Stimulated activated CD8-positive, alpha-beta memory T cell treated with anti-CD3 and anti-CD28 coated beads, Interleukin-2, amount 100 ng/mL, for 1 hour (primary cell): ENCODE measurements around the gene KTN1.

Experiments used
- DNase-seq, 2 donors: peaks; one replicate each; pipeline ENCODE4 v3.0.0-alpha.2; 2020; ENCODE audit warnings: low read depth in 2 of 2

The KTN1 gene

GRCh38 chr14:55667801-55668200, 87.8 kb downstream of the KTN1 start:
- no peak for DNase-seq

DNA sequence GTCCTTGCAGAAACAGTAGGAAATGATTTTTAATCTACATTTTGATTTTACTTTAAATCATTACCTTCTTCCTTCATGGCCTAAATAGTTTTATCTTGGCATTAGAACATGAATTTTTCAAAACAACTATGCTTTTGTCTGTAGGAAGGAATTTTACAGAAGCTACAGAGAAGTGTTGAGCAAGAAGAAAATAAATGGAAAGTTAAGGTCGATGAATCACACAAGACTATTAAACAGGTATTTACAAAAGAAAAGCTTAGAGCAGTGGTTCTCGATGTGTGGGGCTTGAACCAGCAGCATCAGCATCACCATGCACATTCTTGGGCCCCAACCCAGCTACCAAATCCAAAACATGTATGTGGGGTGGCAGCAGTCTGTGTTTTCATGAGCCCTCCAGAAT, 91.6 kb downstream of the KTN1 start:
- DNase-seq = no peak

GRCh38 chr14:55673048-55673447, 93.0 kb downstream of the KTN1 start:
- no peak for DNase-seq

DNA sequence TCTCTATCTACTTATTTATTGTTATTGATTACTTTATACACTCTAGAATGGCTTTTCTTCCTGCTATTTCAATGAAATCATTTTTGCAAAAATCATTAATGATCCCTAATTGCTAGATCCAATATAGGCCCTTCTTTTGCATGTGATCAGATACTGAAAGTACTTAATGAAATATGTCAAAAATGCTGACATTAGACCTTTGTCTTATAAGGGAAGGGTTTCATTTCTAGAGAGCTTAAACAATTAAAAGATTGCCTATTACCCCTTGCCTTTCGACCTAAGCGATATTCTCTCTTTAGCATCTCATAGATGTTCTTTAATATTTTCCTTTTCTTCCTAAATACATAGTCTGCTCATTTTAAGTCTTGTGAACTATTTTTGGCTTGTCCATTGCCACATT, 101.1 kb downstream of the KTN1 start:
- no peak for DNase-seq

- DNase-seq = no peak
Measured at GRCh38 chr14:55684956-55685584, 105.1 kb downstream of the KTN1 start.

DNA sequence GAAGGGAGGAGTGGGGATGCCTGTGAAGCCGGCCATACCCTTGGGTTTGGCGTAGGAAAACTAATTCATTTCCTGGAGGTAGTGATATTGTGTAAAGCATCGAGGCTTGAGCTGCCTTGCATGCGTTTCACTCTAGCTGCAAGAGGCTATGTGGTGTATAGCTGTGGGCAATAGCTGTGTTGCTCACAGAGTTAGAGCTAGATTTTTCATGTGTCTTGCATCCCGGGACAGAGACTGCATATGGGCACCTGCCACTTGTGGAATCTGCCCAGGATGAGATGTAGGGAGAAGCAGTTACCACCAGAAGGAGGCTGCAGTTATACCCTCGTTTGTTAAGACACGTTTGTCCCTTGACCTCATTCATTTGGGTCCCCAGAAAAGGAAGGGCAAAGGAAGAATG, 106.7 kb downstream of the KTN1 start:
- DNase-seq = no peak

- DNase-seq = no peak
Measured at GRCh38 chr14:55688566-55688965, 108.6 kb downstream of the KTN1 start.

DNA sequence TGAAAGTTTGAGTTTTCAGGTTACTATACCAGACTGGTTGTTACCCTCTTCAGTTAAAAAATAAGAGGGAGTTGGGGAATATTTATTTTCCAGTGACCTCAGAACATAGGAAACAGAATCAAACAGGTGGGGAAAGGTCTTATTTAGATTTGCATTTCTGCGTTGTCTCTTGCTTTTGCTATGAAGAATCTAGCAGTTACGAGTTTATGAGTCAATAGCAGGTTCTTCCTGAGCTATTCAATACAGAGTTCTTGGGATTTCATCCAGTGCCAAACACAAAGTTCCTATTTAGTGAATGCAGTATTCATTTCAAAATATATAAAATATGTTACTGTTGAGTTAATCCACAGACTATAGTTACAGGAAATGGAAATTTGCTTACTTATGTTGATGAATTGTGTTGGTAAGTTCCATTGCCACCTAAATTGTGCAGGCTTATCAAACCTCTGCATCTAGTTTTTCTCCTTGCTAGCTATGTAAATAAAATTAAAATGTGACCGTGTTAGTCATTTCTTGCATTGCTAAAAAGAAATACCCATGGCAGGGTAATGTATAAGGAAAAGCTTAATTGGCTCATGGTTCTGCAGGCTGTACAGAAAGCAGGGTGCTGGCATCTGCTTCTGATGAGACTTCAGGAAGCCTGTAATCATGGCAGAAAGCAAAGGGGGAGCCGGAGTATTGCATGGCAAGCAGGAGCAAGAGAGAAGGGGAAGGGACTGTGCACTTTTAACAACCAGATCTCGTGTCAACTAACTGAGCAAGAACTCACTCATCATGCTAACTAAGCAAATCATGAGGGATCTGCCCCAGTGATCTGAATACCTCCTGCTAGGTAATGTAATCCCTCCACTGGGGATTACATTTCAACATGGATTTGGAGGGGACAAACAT, 110.2 kb downstream of the KTN1 start:
- no peak for DNase-seq

GRCh38 chr14:55691659-55692058, 111.7 kb downstream of the KTN1 start:
- no peak for DNase-seq

- DNase-seq = no peak
Measured at GRCh38 chr14:55693904-55694303, 113.9 kb downstream of the KTN1 start.

GRCh38 chr14:55697414-55697861, 117.4 kb downstream of the KTN1 start:
- DNase-seq = no peak

GRCh38 chr14:55698051-55698450, 118.0 kb downstream of the KTN1 start:
- no peak for DNase-seq

- no peak for DNase-seq
Measured at GRCh38 chr14:55699131-55700057, 119.4 kb downstream of the KTN1 start.

GRCh38 chr14:55701638-55702037, 121.6 kb downstream of the KTN1 start:
- DNase-seq = no peak

GRCh38 chr14:55702511-55702910, 122.5 kb downstream of the KTN1 start:
- no peak for DNase-seq

- no peak for DNase-seq
Measured at GRCh38 chr14:55704654-55705053, 124.6 kb downstream of the KTN1 start.

DNA sequence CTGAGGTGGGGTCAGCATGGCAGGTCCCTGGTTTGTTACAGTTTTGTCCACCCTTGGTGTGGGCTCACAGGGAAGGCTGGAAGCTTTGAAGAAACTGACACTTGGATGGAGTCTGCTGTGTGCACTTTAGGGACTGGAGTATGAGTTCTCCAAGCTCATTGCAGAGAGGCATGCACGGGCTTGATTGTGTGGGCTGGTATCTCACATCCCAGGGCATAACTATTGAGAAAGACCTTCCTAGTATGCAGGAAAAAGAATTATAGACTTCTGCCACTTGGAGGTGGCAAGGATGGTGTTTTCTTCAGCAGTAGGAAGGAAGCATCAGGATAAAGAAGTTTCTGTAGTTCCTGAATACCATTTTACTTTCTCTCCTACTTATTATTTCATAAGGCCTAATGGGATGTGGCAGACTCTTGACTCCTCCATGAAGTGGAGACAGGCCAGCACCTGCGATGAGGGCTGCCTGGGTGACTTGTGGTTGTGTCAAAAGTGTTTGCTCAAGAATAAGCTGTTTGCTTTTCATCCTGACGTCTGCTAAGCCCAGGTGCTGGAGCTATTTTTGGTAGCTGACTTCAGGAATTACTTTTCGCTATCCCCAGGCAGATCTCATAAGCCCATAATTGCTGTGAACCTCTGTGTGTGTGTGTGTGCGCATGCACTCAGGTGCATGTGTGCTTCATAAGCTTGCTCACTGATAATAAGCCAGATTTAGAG, 125.8 kb downstream of the KTN1 start:
- no peak for DNase-seq

- DNase-seq = no peak
Measured at GRCh38 chr14:55706365-55706684, 126.3 kb downstream of the KTN1 start.

DNA sequence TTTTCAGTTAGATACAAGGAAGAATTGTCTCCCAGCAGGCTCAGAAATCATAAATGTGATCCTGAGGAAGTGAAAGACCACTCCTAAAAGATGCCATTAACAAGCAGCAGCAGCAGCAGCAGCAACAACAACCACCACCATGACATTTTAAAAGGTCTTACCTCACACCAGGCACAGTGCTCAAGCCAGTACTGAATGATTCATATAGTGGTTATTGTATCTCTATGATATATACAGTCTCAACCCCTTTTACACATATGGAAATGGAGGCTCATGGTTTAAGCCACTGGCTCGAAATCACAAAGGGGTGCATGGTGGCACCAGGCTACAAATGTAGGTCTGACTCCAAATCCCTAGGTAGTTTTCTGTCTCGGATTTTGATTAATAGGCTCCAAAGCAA, 126.9 kb downstream of the KTN1 start:
- no peak for DNase-seq

GRCh38 chr14:55707365-55707804, 127.4 kb downstream of the KTN1 start:
- DNase-seq = no peak

DNA sequence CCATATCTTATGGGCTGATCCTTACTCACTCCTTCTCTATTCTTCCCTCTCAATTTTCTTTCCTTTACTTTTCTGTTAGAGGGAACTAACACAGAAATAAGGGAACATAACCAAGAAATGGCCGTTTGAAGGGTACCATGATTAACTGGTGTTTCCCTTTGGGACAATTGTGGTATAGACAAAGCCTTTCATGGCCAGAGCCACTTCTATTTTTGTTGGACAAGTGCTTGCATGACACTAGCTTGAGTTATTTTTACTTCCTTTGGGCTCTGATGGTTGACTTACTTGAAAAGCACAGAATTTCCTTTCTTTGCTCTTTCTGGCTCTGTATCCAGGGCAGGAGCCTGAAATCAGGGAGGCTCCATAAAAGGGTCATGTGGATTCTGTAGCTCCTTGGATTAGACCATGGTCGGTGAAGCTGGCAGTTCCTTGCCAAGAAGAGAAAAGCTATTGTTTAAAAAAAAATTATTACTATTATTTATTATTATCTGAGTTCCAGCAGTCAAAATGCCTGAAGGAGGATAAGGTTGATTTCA, 130.6 kb downstream of the KTN1 start:
- DNase-seq = no peak
